ENCODE results near the gene CCL26.

DNA sequence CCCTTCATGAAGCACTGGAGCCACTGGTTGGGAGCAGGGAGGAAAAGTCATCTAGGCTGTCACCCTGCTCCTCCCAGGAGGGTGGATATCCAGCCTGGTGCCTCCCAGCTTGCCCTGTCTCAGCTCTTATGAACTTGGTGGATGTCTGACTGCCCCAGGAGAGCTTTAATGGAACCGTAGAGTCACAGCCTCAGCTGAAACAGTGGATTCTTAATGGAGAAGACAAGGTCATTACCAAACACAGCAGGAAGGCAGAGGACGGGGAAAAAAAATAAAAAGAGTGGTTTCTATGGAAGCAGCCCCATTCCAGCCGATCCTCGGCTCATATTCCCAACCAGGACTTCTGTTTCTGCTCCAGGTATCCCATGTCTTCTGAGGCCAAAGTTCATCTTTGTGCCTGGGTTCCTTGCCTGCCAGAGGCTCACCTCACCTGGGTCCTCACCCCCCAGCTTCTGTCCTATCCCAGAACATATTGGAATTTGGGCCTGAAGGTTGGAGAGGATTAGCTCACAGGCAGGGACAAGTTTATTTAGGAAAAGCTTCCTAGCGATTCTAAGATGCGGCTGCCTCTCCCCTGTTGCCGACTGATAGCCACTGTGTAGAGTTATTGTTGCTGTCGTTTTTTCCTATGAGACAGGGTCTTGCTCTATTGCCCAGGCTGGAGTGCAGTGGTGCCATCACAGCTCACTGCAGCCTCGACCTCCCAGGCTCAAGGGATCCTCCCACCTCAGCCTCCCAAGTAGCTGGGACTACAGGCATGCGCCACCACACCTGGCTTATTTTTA is 15.6 kb downstream of the CCL26 start:
- TF ChIP-seq, protein P1, sequence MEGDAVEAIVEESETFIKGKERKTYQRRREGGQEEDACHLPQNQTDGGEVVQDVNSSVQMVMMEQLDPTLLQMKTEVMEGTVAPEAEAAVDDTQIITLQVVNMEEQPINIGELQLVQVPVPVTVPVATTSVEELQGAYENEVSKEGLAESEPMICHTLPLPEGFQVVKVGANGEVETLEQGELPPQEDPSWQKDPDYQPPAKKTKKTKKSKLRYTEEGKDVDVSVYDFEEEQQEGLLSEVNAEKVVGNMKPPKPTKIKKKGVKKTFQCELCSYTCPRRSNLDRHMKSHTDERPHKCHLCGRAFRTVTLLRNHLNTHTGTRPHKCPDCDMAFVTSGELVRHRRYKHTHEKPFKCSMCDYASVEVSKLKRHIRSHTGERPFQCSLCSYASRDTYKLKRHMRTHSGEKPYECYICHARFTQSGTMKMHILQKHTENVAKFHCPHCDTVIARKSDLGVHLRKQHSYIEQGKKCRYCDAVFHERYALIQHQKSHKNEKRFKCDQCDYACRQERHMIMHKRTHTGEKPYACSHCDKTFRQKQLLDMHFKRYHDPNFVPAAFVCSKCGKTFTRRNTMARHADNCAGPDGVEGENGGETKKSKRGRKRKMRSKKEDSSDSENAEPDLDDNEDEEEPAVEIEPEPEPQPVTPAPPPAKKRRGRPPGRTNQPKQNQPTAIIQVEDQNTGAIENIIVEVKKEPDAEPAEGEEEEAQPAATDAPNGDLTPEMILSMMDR (conservative IDR thresholded peaks at IDR 0.05; ENCODE audit: low read depth, low read length): no peak
- TF ChIP-seq POLR2A (IDR thresholded peaks at IDR 0.05; ENCODE audit: low read depth, low read length) (no peak), FOS (IDR thresholded peaks at IDR 0.05; ENCODE audit: low read depth, low read length) (no peak), SMC3 (IDR thresholded peaks at IDR 0.05; ENCODE audit: low read depth, low read length) (no peak), MXI1 (IDR thresholded peaks at IDR 0.05; ENCODE audit: borderline replicate concordance, low read depth, low read length) (no peak), RAD21 (IDR thresholded peaks at IDR 0.05; ENCODE audit: low read length) (no peak), USF2 (IDR thresholded peaks at IDR 0.05; ENCODE audit: low read depth, low read length) (no peak), CEBPB (IDR thresholded peaks at IDR 0.05; ENCODE audit: low read depth, low read length) (no peak), RCOR1 (IDR thresholded peaks at IDR 0.05; ENCODE audit: insufficient replicate concordance, low read length) (no peak), RFX5 (IDR thresholded peaks at IDR 0.05; ENCODE audit: low read depth, low read length) (no peak)
- TF ChIP-seq, protein P2, sequence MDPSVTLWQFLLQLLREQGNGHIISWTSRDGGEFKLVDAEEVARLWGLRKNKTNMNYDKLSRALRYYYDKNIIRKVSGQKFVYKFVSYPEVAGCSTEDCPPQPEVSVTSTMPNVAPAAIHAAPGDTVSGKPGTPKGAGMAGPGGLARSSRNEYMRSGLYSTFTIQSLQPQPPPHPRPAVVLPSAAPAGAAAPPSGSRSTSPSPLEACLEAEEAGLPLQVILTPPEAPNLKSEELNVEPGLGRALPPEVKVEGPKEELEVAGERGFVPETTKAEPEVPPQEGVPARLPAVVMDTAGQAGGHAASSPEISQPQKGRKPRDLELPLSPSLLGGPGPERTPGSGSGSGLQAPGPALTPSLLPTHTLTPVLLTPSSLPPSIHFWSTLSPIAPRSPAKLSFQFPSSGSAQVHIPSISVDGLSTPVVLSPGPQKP (IDR thresholded peaks at IDR 0.05; ENCODE audit: borderline replicate concordance, low read depth, low read length): no peak
